Activated CD4-positive, alpha-beta T cell treated with anti-CD3 and anti-CD28 coated beads, Interleukin-2, amount 10 ng/mL, durations not matched to agents 24 days and 14 days (primary cell): ENCODE data around the gene VASP. TPM values are rescaled to one million over a fixed set of nuclear protein-coding genes. Genes with fewer than 3 reads are reported as not detected.

ENCODE experiments used
- DNase-seq: peaks from one replicate; pipeline ENCODE4 v3.0.0; 2022
- H3K27ac Mint-ChIP-seq: one replicate; pipeline ENCODE4 v1.8.0; 2022; ENCODE audit warnings: mild to moderate bottlenecking, mixed read lengths
- H3K27me3 Mint-ChIP-seq: one replicate; pipeline ENCODE4 v1.8.0; 2022; ENCODE audit warnings: mixed read lengths
- H3K36me3 Mint-ChIP-seq: one replicate; pipeline ENCODE4 v1.8.0; 2022; ENCODE audit warnings: low read depth, mild to moderate bottlenecking, mixed read lengths
- H3K4me1 Mint-ChIP-seq: one replicate; pipeline ENCODE4 v1.8.0; 2021; ENCODE audit warnings: mixed read lengths
- H3K4me3 Mint-ChIP-seq: one replicate; pipeline ENCODE4 v1.8.0; 2022; ENCODE audit warnings: mild to moderate bottlenecking, moderate library complexity, mixed read lengths
- H3K9me3 Mint-ChIP-seq: one replicate; pipeline ENCODE4 v1.8.0; 2021; ENCODE audit warnings: mixed read lengths
- intact Hi-C: fragments of 100-400 bp; cut with micrococcal nuclease; formaldehyde crosslinking; loops from one replicate; pipeline ENCODE4 v1.15.1; 2023
- total RNA-seq: library from RNA; stranded (reverse); gene quantifications from 2 replicates; pipeline ENCODE4 v1.2.3, GENCODE V29; 2022

Gene VASP
- total RNA-seq, 1 donor from 2014 or later: 215 TPM

- no peak for DNase-seq
- Mint-ChIP-seq H3K4me3 (no peak overlapping the region), H3K9me3 (no peaks in the 10 kb centered on the region), H3K27ac (no peak overlapping the region), H3K4me1 (peaks cover 4% of the 10 kb centered on the region), H3K27me3 (no peaks in the 10 kb centered on the region), H3K36me3 (peaks cover 1% of the 10 kb centered on the region)
- intact Hi-C loops: no loop called here
Observed at GRCh38 chr19:45575216-45575615, 67.9 kb downstream of the VASP start.

Other genes with a start within 250 kb of the VASP start
- gene CKM, start 184.6 kb upstream of the VASP start, total RNA-seq: not detected in 2 replicates
- gene KLC3, start 166.7 kb upstream of the VASP start, total RNA-seq: not detected in 2 replicates
- gene ERCC2, start 136.9 kb upstream of the VASP start, total RNA-seq: 30.9 and 33.6 TPM in 2 replicates
- 12.7 and 13.4 TPM in 2 replicates for gene PPP1R13L, start 102.4 kb upstream of the VASP start, total RNA-seq
- 25.3 and 26.5 TPM in 2 replicates for gene POLR1G, start 100.8 kb upstream of the VASP start, total RNA-seq
- 123 and 124 TPM in 2 replicates for gene ERCC1, start 83.6 kb upstream of the VASP start, total RNA-seq
- gene FOSB, start 39.5 kb upstream of the VASP start, total RNA-seq: 11.3 TPM in 2 replicates
- 2.6 and 2.8 TPM in 2 replicates for gene RTN2, start 10.4 kb upstream of the VASP start, total RNA-seq
- gene PPM1N, start 9.0 kb upstream of the VASP start, total RNA-seq: 1.3 and 1.9 TPM in 2 replicates
- gene OPA3, start 77.3 kb downstream of the VASP start, total RNA-seq: 14.0 and 15.3 TPM in 2 replicates
- not detected in 2 replicates for gene GPR4, start 94.7 kb downstream of the VASP start, total RNA-seq
- 157 and 180 TPM in 2 replicates for gene EML2, start 131.9 kb downstream of the VASP start, total RNA-seq
- 4.2 and 5.8 TPM in 2 replicates for gene GIPR, start 160.7 kb downstream of the VASP start, total RNA-seq
- 810 and 849 TPM in 2 replicates for gene SNRPD2, start 184.5 kb downstream of the VASP start, total RNA-seq
- gene QPCTL, start 185.2 kb downstream of the VASP start, total RNA-seq: 16.7 and 20.9 TPM in 2 replicates
- gene FBXO46, start 223.4 kb downstream of the VASP start, total RNA-seq: 34.2 and 34.7 TPM in 2 replicates
- not detected in 2 replicates for gene MEIOSIN, start 226.0 kb downstream of the VASP start, total RNA-seq